NB4 (cell line): ENCODE measurements around the gene SPAG4.
A peak's percentile ranks its signal among the peaks of the same experiment; 100 is the strongest.

ENCODE experiments used
- DNase-seq: peaks from one replicate; pipeline ENCODE4 v3.0.0; 2010; ENCODE audit warnings: low read depth
- H3K4me3 ChIP-seq: one replicate; pipeline ENCODE4 v1.5.1; 2011; ENCODE audit warnings: mild to moderate bottlenecking, low read depth, low read length, moderate library complexity
- CTCF ChIP-seq: IDR thresholded peaks from one replicate; pipeline ENCODE4 v1.5.1; 2012; ENCODE audit warnings: low read depth, low read length
- MYC ChIP-seq: IDR thresholded peaks from 2 replicates; pipeline ENCODE4 v1.6.1; 2011; ENCODE audit warnings: low read depth, low read length
- POLR2A ChIP-seq: IDR thresholded peaks from 2 replicates; pipeline ENCODE4 v1.6.1; 2011; ENCODE audit warnings: mild to moderate bottlenecking; ENCODE audit not compliant: insufficient read length; ENCODE audit errors: extremely low read depth
- TF ChIP-seq, protein P1 (sequence below): IDR thresholded peaks from 2 replicates; pipeline ENCODE4 v1.6.1; 2011; ENCODE audit warnings: low read depth, low read length

The SPAG4 gene

DNA sequence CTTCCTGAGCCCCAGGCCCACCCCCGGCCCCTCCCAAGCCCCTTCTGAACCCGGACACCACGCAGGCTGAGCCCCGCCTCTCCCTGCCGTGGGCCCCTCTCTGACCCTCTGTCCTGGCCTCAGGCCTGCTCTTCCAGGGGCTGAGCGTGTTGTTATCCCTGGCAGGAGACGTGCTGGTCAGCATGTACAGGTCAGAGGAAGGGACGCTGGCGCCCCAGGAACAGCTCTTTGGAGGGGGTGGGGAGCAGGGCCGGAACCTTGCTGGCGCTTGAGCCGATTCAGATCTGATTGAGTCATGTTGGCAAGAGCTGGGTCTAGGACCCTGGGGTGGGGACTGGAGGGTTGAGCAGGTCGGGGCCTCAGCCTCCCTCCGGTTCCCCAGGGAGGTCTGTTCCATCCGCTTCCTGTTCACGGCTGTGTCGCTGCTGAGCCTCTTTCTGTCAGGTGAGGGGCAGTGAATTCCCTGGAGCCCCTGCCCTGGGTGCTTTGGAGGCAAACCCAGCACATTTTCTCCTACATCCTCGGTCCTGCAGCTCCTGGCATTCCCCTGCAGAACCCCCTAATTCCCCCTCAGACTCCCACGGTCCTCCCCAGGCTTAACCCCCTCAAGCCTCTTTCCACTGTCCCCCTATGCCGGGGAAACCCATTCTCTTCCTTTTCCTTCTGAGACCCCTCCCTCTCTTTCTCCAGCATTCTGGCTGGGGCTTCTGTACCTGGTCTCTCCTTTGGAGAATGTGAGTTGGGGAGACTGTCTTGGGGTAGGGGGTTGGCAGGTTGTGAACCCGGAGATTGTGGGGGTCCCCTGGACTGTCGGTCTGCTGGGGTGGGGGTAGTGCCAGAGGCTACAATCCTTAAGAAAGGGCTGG is 2.0 kb downstream of the SPAG4 start:
- peak; percentile 96 for DNase-seq
- H3K4me3 ChIP-seq = peak overlapping the region; percentile 65
- TF ChIP-seq POLR2A (peak; percentile 61), CTCF (peak; percentile 4), MYC (peak; percentile 91)
- TF ChIP-seq, protein P1, sequence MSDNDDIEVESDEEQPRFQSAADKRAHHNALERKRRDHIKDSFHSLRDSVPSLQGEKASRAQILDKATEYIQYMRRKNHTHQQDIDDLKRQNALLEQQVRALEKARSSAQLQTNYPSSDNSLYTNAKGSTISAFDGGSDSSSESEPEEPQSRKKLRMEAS = peak; percentile 76

DNA sequence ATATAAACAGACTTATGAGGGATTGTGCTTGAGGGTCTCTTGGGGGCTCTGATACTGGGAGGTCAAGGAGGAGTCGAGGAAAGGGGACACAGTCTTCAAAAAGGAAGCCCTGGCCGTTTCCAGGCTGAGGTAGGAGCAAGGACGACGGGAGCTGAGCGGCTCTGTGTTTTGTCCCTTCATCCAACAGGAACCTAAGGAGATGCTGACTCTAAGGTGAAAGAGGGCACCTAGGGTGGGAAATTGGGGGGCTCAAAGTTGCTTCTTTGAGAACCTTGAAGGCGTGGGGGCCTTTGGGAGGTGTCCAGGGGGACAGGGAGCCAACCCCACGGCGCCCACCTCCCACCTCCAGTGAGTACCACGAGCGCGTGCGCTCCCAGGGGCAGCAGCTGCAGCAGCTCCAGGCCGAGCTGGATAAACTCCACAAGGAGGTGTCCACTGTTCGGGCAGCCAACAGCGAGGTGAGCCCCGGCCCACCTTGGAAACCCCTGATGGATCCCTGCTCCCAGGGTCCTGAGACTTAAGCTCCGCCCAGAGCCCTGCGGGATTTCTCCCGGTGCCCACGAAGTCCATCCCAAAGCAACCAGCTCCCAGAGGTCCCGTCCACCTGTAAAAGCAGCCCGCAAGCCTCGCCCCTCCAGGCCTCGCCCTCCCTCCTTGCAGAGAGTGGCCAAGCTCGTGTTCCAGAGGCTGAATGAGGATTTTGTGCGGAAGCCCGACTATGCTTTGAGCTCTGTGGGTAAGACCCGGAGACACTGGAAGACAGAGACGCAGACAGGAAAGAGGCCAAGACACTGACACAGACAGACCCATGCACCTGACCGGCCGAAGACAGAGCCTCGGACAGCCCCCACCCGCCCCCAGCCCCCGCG is 2.9 kb downstream of the SPAG4 start:
- peak overlapping the region; percentile 65 for H3K4me3 ChIP-seq
- TF ChIP-seq CTCF (no peak), POLR2A (no peak), MYC (no peak)
- TF ChIP-seq, protein P1 = no peak
- no peak for DNase-seq

DNA sequence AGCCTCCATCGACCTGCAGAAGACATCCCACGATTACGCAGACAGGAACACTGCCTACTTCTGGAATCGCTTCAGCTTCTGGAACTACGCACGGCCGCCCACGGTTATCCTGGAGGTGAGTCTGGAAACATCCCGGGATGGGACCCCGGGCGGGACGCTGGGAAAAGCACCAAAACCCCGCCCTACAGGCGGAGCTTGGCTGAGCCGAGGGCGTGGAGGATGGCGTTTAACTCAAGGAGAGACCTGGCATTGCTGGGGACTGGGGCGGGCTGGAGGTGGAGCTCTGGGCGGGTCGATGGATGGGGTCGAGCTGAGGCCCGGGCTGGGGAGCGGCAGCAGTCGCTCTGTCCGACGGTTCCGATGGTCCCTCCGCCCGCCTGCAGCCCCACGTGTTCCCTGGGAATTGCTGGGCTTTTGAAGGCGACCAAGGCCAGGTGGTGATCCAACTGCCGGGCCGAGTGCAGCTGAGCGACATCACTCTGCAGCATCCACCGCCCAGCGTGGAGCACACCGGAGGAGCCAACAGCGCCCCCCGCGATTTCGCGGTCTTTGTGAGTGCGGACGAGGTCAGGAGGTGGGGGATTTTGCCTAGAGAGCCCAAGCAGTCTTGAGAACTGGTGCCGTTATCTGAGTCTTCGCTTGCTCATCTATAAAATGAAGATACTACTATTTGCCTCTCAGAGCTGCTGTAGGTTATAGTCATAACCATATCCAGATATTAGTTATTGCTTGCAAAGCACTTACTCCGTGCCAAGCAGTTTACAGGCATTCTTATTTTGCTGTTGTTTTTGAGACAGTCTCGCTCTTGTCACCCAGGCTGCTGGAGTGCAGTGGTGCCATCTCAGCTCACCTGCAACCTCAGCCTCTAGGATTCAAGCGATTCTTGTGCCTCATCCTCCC is 3.8 kb downstream of the SPAG4 start:
- no peak overlapping the region for H3K4me3 ChIP-seq
- TF ChIP-seq CTCF (peak; percentile 54), POLR2A (no peak)
- peak; percentile 74 for DNase-seq

- H3K4me3 ChIP-seq = no peak overlapping the region
- DNase-seq = no peak
- no peak for TF ChIP-seq POLR2A
- no peak for TF ChIP-seq MYC
- TF ChIP-seq, protein P1 = no peak
- no peak for TF ChIP-seq CTCF
These were observed 5.4 kb downstream of the SPAG4 start for GRCh38 chr20:35620818-35621559.

GRCh38 chr20:35621560-35621946 is 5.9 kb downstream of the SPAG4 start:
- H3K4me3 ChIP-seq = no peak overlapping the region
- TF ChIP-seq CTCF = no peak
- TF ChIP-seq MYC = no peak
- no peak for TF ChIP-seq POLR2A
- TF ChIP-seq, protein P1 = no peak
- DNase-seq = no peak
